ENCODE measurements around the gene CEP104.

Gene CEP104

GRCh38 chr1:3776231-3776961 lies 80.6 kb downstream of the CEP104 start:
- no peak for DNase-seq

GRCh38 chr1:3775490-3776230 lies 81.4 kb downstream of the CEP104 start:
- no peak for DNase-seq

GRCh38 chr1:3774946-3775489 lies 82.0 kb downstream of the CEP104 start:
- no peak for DNase-seq

- DNase-seq: no peak
Observed at GRCh38 chr1:3774276-3774945, 82.6 kb downstream of the CEP104 start.

GRCh38 chr1:3773572-3774275 lies 83.3 kb downstream of the CEP104 start:
- no peak for DNase-seq

GRCh38 chr1:3772715-3773571 lies 84.1 kb downstream of the CEP104 start, which contains the start of gene SMIM1:
Gene SMIM1 (plus strand): TSS chr1:3772749. CDS start chr1:3775374, 2,625 bp downstream.
- DNase-seq: no peak

GRCh38 chr1:3772027-3772714 lies 84.8 kb downstream of the CEP104 start:
- no peak for DNase-seq

GRCh38 chr1:3771108-3772026 lies 85.6 kb downstream of the CEP104 start:
- DNase-seq: no peak

GRCh38 chr1:3770047-3770765 lies 86.8 kb downstream of the CEP104 start:
- no peak for DNase-seq

- no peak for DNase-seq
Observed at GRCh38 chr1:3768811-3769390, 88.1 kb downstream of the CEP104 start.

- no peak for DNase-seq
Observed at GRCh38 chr1:3767328-3767925, 89.6 kb downstream of the CEP104 start.

GRCh38 chr1:3763351-3764125 lies 93.5 kb downstream of the CEP104 start:
- DNase-seq: no peak

GRCh38 chr1:3762873-3763228 lies 94.2 kb downstream of the CEP104 start:
- DNase-seq: no peak

GRCh38 chr1:3762151-3762872 lies 94.7 kb downstream of the CEP104 start:
- no peak for DNase-seq
